Tongue (tissue), 2 donors: ENCODE measurements around the gene PEX14. TPM values are rescaled to one million over a fixed set of nuclear protein-coding genes. Genes with fewer than 3 reads are reported as not detected.

ENCODE experiments used
- DNase-seq: peaks from one replicate; pipeline ENCODE4 v3.0.0-alpha.2; 2015
- total RNA-seq: library from RNA; depleted of rRNA; stranded (reverse); fragments of >200 nt; gene quantifications from one replicate; pipeline ENCODE4 v1.2.3, GENCODE V29; 2014

PEX14 gene
- total RNA-seq, 1 donor from 2014 or later = 18.0 TPM

- peak; percentile 81 for DNase-seq
Measured at GRCh38 chr1:10667861-10668761, 193.4 kb downstream of the PEX14 start.

GRCh38 chr1:10669570-10669969 lies 194.8 kb downstream of the PEX14 start:
- no peak for DNase-seq

GRCh38 chr1:10670190-10670589 lies 195.4 kb downstream of the PEX14 start:
- no peak for DNase-seq

GRCh38 chr1:10671090-10671489 lies 196.3 kb downstream of the PEX14 start:
- no peak for DNase-seq

- DNase-seq = no peak
Measured at GRCh38 chr1:10671622-10672342, 197.0 kb downstream of the PEX14 start.

- DNase-seq = no peak
Measured at GRCh38 chr1:10672343-10673050, 197.7 kb downstream of the PEX14 start.

GRCh38 chr1:10673109-10673711 lies 198.5 kb downstream of the PEX14 start:
- no peak for DNase-seq

- DNase-seq = no peak
Measured at GRCh38 chr1:10674222-10674621, 199.5 kb downstream of the PEX14 start.

- DNase-seq = no peak
Measured at GRCh38 chr1:10674700-10675609, 200.2 kb downstream of the PEX14 start.

- DNase-seq = no peak
Measured at GRCh38 chr1:10675813-10676212, 201.1 kb downstream of the PEX14 start.

GRCh38 chr1:10676963-10677362 lies 202.2 kb downstream of the PEX14 start:
- no peak for DNase-seq

GRCh38 chr1:10677491-10678391 lies 203.0 kb downstream of the PEX14 start:
- DNase-seq = no peak

GRCh38 chr1:10678402-10678801 lies 203.7 kb downstream of the PEX14 start:
- no peak for DNase-seq

- no peak for DNase-seq
Measured at GRCh38 chr1:10678852-10679251, 204.1 kb downstream of the PEX14 start.

- peak; percentile 93 for DNase-seq
Measured at GRCh38 chr1:10679496-10680220, 204.9 kb downstream of the PEX14 start.
